H1 (cell line): Measurements from ENCODE around the gene SERGEF. TPM values are rescaled to one million over a fixed set of nuclear protein-coding genes. Genes with fewer than 3 reads are reported as not detected.

Source experiments
- CTCF ChIA-PET: fragments of 300-600 bp; sonication (Branson Sonifier 250); formaldehyde crosslinking; loops from one replicate; lab custom pipeline; 2021; ENCODE audit not compliant: partially characterized antibody; lab: Charles Lee
- POLR2A ChIA-PET: fragments of 300-600 bp; sonication (Branson Sonifier 250); formaldehyde crosslinking; loops from one replicate; lab custom pipeline; 2021; ENCODE audit warnings: inconsistent platforms; ENCODE audit not compliant: partially characterized antibody; lab: Charles Lee
- DNase-seq, 2 experiments: peaks; one replicate each; pipeline versions ENCODE4 v3.0.0 to v3.0.0-alpha.2; 2010 to 2022; ENCODE audit warnings: low spot score in 2 of 2, low read depth in 1 of 2, mixed read lengths in 1 of 2
- FAIRE-seq: peaks from 2 replicates; lab custom pipeline; 2011; peaks lifted over from hg19 to GRCh38; lab: Jason Lieb, UNC
- H2AFZ ChIP-seq: 2 replicates; pipeline ENCODE4 v1.8.1; 2012; ENCODE audit warnings: low read length, inconsistent platforms
- H2AK5ac ChIP-seq: 2 replicates; pipeline ENCODE4 v1.6.1; 2013; ENCODE audit warnings: low read depth, low read length
- H2BK120ac ChIP-seq: replicated peaks from 2 replicates; pipeline ENCODE3; 2013; ENCODE audit warnings: low read depth, low read length, inconsistent platforms
- H2BK12ac ChIP-seq: 2 replicates; pipeline ENCODE4 v1.6.1; 2013; ENCODE audit warnings: low read depth, low read length
- H2BK15ac ChIP-seq: 2 replicates; pipeline ENCODE4 v1.6.1; 2013; ENCODE audit warnings: low read length
- H2BK20ac ChIP-seq: 2 replicates; pipeline ENCODE4 v1.6.1; 2013; ENCODE audit warnings: low read length
- H2BK5ac ChIP-seq: 2 replicates; pipeline ENCODE4 v1.6.1; 2013; ENCODE audit warnings: low read depth, low read length
- H3K14ac ChIP-seq: 2 replicates; pipeline ENCODE4 v1.6.1; 2013; ENCODE audit warnings: inconsistent platforms; ENCODE audit not compliant: insufficient read length
- H3K18ac ChIP-seq: 2 replicates; pipeline ENCODE4 v1.6.1; 2013; ENCODE audit warnings: low read length; ENCODE audit errors: extremely low read depth
- H3K23ac ChIP-seq: 2 replicates; pipeline ENCODE4 v1.6.1; 2013; ENCODE audit warnings: inconsistent platforms; ENCODE audit not compliant: insufficient read length
- H3K23me2 ChIP-seq: 2 replicates; pipeline ENCODE4 v1.6.1; 2013; ENCODE audit warnings: low read depth, low read length
- H3K27ac ChIP-seq: 2 replicates; pipeline ENCODE4 v1.6.1; 2011; ENCODE audit warnings: low read depth, low read length, inconsistent platforms
- H3K27me3 ChIP-seq, 4 experiments: replicated peaks in 1 of 4; 1 replicate in 1 of 4; 2 replicates in 3 of 4; pipeline versions ENCODE4 v1.6.1 to v1.8.1; 2011 to 2013; ENCODE audit warnings: low read length in 3 of 4, mild to moderate bottlenecking in 3 of 4, inconsistent platforms in 2 of 4, mixed read lengths in 2 of 4, moderate library complexity in 1 of 4; ENCODE audit not compliant: control insufficient read depth in 3 of 4, insufficient read depth in 3 of 4; ENCODE audit errors: extremely low read depth in 1 of 4
- H3K36me3 ChIP-seq, 4 experiments: 2 replicates each; pipeline versions ENCODE4 v1.6.1 to v1.8.1; 2011 to 2013; ENCODE audit warnings: mild to moderate bottlenecking in 4 of 4, low read length in 3 of 4, moderate library complexity in 2 of 4, control low read depth in 1 of 4, inconsistent platforms in 1 of 4; ENCODE audit not compliant: insufficient read depth in 4 of 4, control insufficient read depth in 2 of 4
- H3K4ac ChIP-seq: replicated peaks from 2 replicates; pipeline ENCODE3; 2013; ENCODE audit warnings: low read length, low read depth, mixed read lengths, inconsistent platforms; ENCODE audit not compliant: insufficient read length
- H3K4me1 ChIP-seq, 4 experiments: replicated peaks in 1 of 4; 1 replicate in 1 of 4; 2 replicates in 3 of 4; pipeline versions ENCODE4 v1.6.1 to v1.8.1; 2011 to 2013; ENCODE audit warnings: low read length in 3 of 4, inconsistent platforms in 2 of 4, mixed read lengths in 1 of 4; ENCODE audit not compliant: insufficient read depth in 4 of 4, control insufficient read depth in 3 of 4
- H3K4me2 ChIP-seq, 2 experiments: 2 replicates each; pipeline versions ENCODE4 v1.6.1 to v1.8.1; 2011 to 2013; ENCODE audit warnings: low read depth in 2 of 2, low read length in 2 of 2, control low read depth in 1 of 2, inconsistent platforms in 1 of 2, mild to moderate bottlenecking in 1 of 2; ENCODE audit not compliant: insufficient read depth in 1 of 2
- H3K4me3 ChIP-seq, 4 experiments: fragments of 200-600, 300-600 bp in 1 of 4; sonication (generic), shearing (Covaris generic), sonication (Bioruptor Twin) in 1 of 4; 2 replicates each; pipeline versions ENCODE4 v1.5.1 to v1.8.1; 2011 to 2016; ENCODE audit warnings: low read length in 4 of 4, low read depth in 3 of 4, control low read depth in 2 of 4, inconsistent platforms in 2 of 4, mild to moderate bottlenecking in 2 of 4, mixed read lengths in 1 of 4, moderate library complexity in 1 of 4; ENCODE audit not compliant: insufficient read depth in 2 of 4; ENCODE audit errors: extremely low read depth in 1 of 4
- H3K56ac ChIP-seq: replicated peaks from 2 replicates; pipeline ENCODE3; 2013; ENCODE audit warnings: low read depth, mild to moderate bottlenecking, mixed read lengths, low read length, inconsistent platforms; ENCODE audit not compliant: insufficient read length
- H3K79me1 ChIP-seq: 2 replicates; pipeline ENCODE4 v1.6.1; 2013; ENCODE audit warnings: low read depth, low read length, control low read depth
- H3K79me2 ChIP-seq, 2 experiments: 2 replicates each; pipeline versions ENCODE4 v1.6.1 to v1.8.1; 2012 to 2013; ENCODE audit warnings: low read length in 2 of 2, mild to moderate bottlenecking in 2 of 2, inconsistent platforms in 1 of 2; ENCODE audit not compliant: insufficient read depth in 2 of 2, control insufficient read depth in 1 of 2
- H3K9ac ChIP-seq, 4 experiments: replicated peaks in 1 of 4; 1 replicate in 1 of 4; 2 replicates in 3 of 4; pipeline versions ENCODE4 v1.6.1 to v1.8.1; 2011 to 2013; ENCODE audit warnings: low read depth in 3 of 4, low read length in 3 of 4, control low read depth in 2 of 4, mild to moderate bottlenecking in 2 of 4, moderate library complexity in 2 of 4, inconsistent platforms in 1 of 4; ENCODE audit errors: extremely low read depth in 1 of 4
- H3K9me3 ChIP-seq, 2 experiments: 2 replicates each; pipeline versions ENCODE4 v1.6.1 to v1.8.1; 2012 to 2013; ENCODE audit warnings: mild to moderate bottlenecking in 2 of 2, moderate library complexity in 2 of 2, control low read depth in 1 of 2, inconsistent platforms in 1 of 2, low read depth in 1 of 2, low read length in 1 of 2, mixed read lengths in 1 of 2; ENCODE audit not compliant: insufficient read depth in 2 of 2
- H4K20me1 ChIP-seq, 2 experiments: replicated peaks in 1 of 2; 2 replicates each; pipeline versions ENCODE3 to v1.8.1; 2011 to 2013; ENCODE audit warnings: inconsistent platforms in 2 of 2, low read length in 2 of 2, mild to moderate bottlenecking in 1 of 2; ENCODE audit not compliant: insufficient read depth in 2 of 2, control insufficient read depth in 1 of 2
- H4K5ac ChIP-seq: 2 replicates; pipeline ENCODE4 v1.6.1; 2013; ENCODE audit warnings: low read length, low read depth, mixed read lengths, inconsistent platforms; ENCODE audit not compliant: insufficient read length
- H4K8ac ChIP-seq: 2 replicates; pipeline ENCODE4 v1.8.0; 2013; ENCODE audit warnings: mild to moderate bottlenecking, moderate library complexity, low read length, inconsistent platforms; ENCODE audit not compliant: insufficient read depth; ENCODE audit errors: extremely low read depth
- H4K91ac ChIP-seq: replicated peaks from 2 replicates; pipeline ENCODE3; 2013; ENCODE audit warnings: low read length, mixed read lengths, inconsistent platforms; ENCODE audit not compliant: insufficient read length
- CHD2 ChIP-seq: IDR thresholded peaks from 2 replicates; pipeline ENCODE4 v1.6.1; 2012; ENCODE audit warnings: low read length, improper control_type of control experiment
- CREB1 ChIP-seq: IDR thresholded peaks from 2 replicates; pipeline ENCODE4 v1.6.1; 2012; ENCODE audit warnings: inconsistent platforms
- EGR1 ChIP-seq: IDR thresholded peaks from 2 replicates; pipeline ENCODE4 v1.6.1; 2011; ENCODE audit warnings: low read depth, low read length, borderline replicate concordance
- GABPA ChIP-seq: IDR thresholded peaks from 2 replicates; pipeline ENCODE4 v1.6.1; 2011; ENCODE audit warnings: mild to moderate bottlenecking, low read length, moderate library complexity, borderline replicate concordance; ENCODE audit not compliant: insufficient read depth
- GTF2F1 ChIP-seq: IDR thresholded peaks from 2 replicates; pipeline ENCODE4 v1.6.1; 2012; ENCODE audit warnings: low read depth, low read length, improper control_type of control experiment, borderline replicate concordance
- POLR2A ChIP-seq, 2 experiments: IDR thresholded peaks; 1 replicate in 1 of 2; 2 replicates in 1 of 2; pipeline ENCODE4 v1.6.1; 2011; ENCODE audit warnings: low read depth in 2 of 2, low read length in 2 of 2, mild to moderate bottlenecking in 2 of 2; ENCODE audit errors: control extremely low read depth in 1 of 2
- POU5F1 ChIP-seq: IDR thresholded peaks from 2 replicates; pipeline ENCODE4 v1.6.1; 2011; ENCODE audit warnings: low read depth, mild to moderate bottlenecking, low read length, moderate library complexity
- RFX5 ChIP-seq: IDR thresholded peaks from 2 replicates; pipeline ENCODE4 v1.6.1; 2011; ENCODE audit warnings: low read depth, low read length, improper control_type of control experiment, borderline replicate concordance
- TAF1 ChIP-seq: IDR thresholded peaks from 2 replicates; pipeline ENCODE4 v1.6.1; 2011; ENCODE audit warnings: mild to moderate bottlenecking, low read depth, low read length
- TBP ChIP-seq: IDR thresholded peaks from 2 replicates; pipeline ENCODE4 v1.6.1; 2011; ENCODE audit warnings: low read depth, low read length, improper control_type of control experiment
- TEAD4 ChIP-seq: IDR thresholded peaks from 2 replicates; pipeline ENCODE4 v1.6.1; 2012; ENCODE audit warnings: low read depth, low read length, inconsistent platforms, mixed read lengths
- ZNF274 ChIP-seq: IDR thresholded peaks from 2 replicates; pipeline ENCODE4 v1.7.0; 2012; ENCODE audit warnings: low read length, borderline replicate concordance; ENCODE audit errors: extremely low read depth
- WGBS, 2 experiments: shearing (Covaris generic) in 1 of 2; methylation state at CpG; one replicate each; pipeline versions ENCODE4 v1.1.6 to v1.1.7; 2013 to 2015; ENCODE audit warnings: low lambda C conversion rate in 2 of 2, mixed read lengths in 2 of 2, inconsistent platforms in 1 of 2, low coverage in 1 of 2, missing lambda C conversion rate in 1 of 2; ENCODE audit not compliant: insufficient replicate concordance in 2 of 2, insufficient coverage in 1 of 2, insufficient read length in 1 of 2; ENCODE audit errors: extremely low coverage in 1 of 2, missing lambda C conversion rate in 1 of 2; 5-methylcytosine and 5-hydroxymethylcytosine counted together
- polyA plus RNA-seq, 7 experiments: library from polyadenylated mRNA; depleted of rRNA in 3 of 7; stranded (reverse) in 5 of 7; unstranded in 2 of 7; fragments of >200 nt in 5 of 7; fragments of 200-250 nt in 2 of 7; gene quantifications; 1 replicate in 5 of 7; 2 replicates in 1 of 7; 4 replicates in 1 of 7; pipeline versions ENCODE4 v1.2.1 to v1.2.3, GENCODE V29; 2011 to 2013; ENCODE audit warnings: missing spikeins in 2 of 7, mixed read lengths in 2 of 7
- total RNA-seq: library from RNA; stranded (reverse); fragmentation: NEBNext Ultra II Directional; extraction: Animal tissue kit (Norgen Biotek cat#: 25700); gene quantifications from 2 replicates; pipeline ENCODE4 v1.2.1, GENCODE V29; 2021
- TF ChIP-seq, protein P1 (sequence below): IDR thresholded peaks from 2 replicates; pipeline ENCODE4 v1.6.1; 2012; ENCODE audit warnings: inconsistent platforms
- TF ChIP-seq, protein P2 (sequence below): IDR thresholded peaks from 2 replicates; pipeline ENCODE4 v1.6.1; 2011; ENCODE audit warnings: low read length, improper control_type of control experiment

SERGEF gene
- total and polyA plus RNA-seq, 2 of the 8 experiments (the other 6 are each of a cell fraction or from before 2014, with no cell fraction given) = 16.6 to 28.8 TPM

DNA sequence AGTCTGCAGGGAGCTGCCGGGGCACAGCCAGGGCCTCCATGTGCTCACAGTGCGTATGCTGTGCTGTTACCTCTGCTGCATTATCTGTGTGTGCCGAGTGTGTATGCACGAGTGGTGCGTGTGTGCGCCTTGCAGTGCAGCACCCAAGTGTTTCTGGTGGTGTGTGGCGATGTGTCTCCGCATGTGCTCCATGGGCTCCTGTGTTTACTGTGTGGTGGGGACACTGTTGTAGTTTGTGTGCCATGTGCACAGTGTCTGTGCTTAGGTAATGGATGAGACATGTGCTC, 246.8 kb downstream of the SERGEF start:
- H3K36me3 ChIP-seq = no peaks in the 10 kb centered on the region
- peaks cover 0 to 2% of the 10 kb centered on the region in 2 experiments for H4K20me1 ChIP-seq
- H3K4me3 ChIP-seq = no peak overlapping the region
- no peaks in the 10 kb centered on the region for H3K79me2 ChIP-seq
- H3K27ac ChIP-seq = no peak overlapping the region
- H2BK120ac ChIP-seq = no peak overlapping the region
- H3K4me2 ChIP-seq = no peak overlapping the region
- H3K56ac ChIP-seq = no peak overlapping the region
- no peak overlapping the region for H3K4ac ChIP-seq
- H4K5ac ChIP-seq = no peak overlapping the region
- no peaks in the 10 kb centered on the region for H3K27me3 ChIP-seq
- no peaks in the 10 kb centered on the region for H3K9me3 ChIP-seq
- no peak overlapping the region for H3K18ac ChIP-seq
- H3K4me1 ChIP-seq = peaks cover 0 to 5% (median 2%) of the 10 kb centered on the region in 4 experiments; a peak in 4 of 7 replicates
- H2BK12ac ChIP-seq = no peak overlapping the region; the same call in 1 of the 2 replicates
- no peak overlapping the region for H4K91ac ChIP-seq
- 0 out of 2 replicates have a peak overlapping the region, but pooled peaks have one; percentile 23 for H2BK20ac ChIP-seq
- FAIRE-seq (no peak), DNase-seq (no peak)
- no peak overlapping the region for H2AK5ac ChIP-seq
- WGBS, 2 experiments = 88% methylated on average over 8 of the region's 8 CpGs; no CpG with 5 or more reads in 1 of the 2 experiments
- no peak overlapping the region for H2AFZ ChIP-seq
- no peak overlapping the region; a peak in 2 of 7 replicates for H3K9ac ChIP-seq
- ChIA-PET POLR2A (no interaction called here), CTCF (interaction anchor here (0.8 to 4.1 kb wide), 9 partner anchors 32 to 213 kb away, joined by 3 to 20 read pairs (median 5); partner anchors contain the start of gene KCNC1)
- H3K23ac ChIP-seq = no peak overlapping the region
- H4K8ac ChIP-seq = no peak overlapping the region
- H2BK5ac ChIP-seq = peak overlapping the region; percentile 12; the same call in 1 of the 2 replicates
- peaks cover 11% of the 10 kb centered on the region; the same call in 1 of the 2 replicates for H3K23me2 ChIP-seq
- no peak overlapping the region for H3K14ac ChIP-seq
- H3K79me1 ChIP-seq = no peaks in the 10 kb centered on the region
- H2BK15ac ChIP-seq = no peak overlapping the region
- TF ChIP-seq CREB1 = no peak
- no peak for TF ChIP-seq POLR2A (IDR thresholded peaks at IDR 0.05; ENCODE audit: control extremely low read depth in 1 of 2, low read depth in 2 of 2, low read length in 2 of 2)
- no peak for TF ChIP-seq POU5F1
- TF ChIP-seq GTF2F1 = no peak
- TF ChIP-seq EGR1 = no peak
- TF ChIP-seq, protein P1, sequence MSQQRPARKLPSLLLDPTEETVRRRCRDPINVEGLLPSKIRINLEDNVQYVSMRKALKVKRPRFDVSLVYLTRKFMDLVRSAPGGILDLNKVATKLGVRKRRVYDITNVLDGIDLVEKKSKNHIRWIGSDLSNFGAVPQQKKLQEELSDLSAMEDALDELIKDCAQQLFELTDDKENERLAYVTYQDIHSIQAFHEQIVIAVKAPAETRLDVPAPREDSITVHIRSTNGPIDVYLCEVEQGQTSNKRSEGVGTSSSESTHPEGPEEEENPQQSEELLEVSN = no peak
- TF ChIP-seq CHD2 = no peak
- TF ChIP-seq, protein P2, sequence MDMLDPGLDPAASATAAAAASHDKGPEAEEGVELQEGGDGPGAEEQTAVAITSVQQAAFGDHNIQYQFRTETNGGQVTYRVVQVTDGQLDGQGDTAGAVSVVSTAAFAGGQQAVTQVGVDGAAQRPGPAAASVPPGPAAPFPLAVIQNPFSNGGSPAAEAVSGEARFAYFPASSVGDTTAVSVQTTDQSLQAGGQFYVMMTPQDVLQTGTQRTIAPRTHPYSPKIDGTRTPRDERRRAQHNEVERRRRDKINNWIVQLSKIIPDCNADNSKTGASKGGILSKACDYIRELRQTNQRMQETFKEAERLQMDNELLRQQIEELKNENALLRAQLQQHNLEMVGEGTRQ = no peak
- no peak for TF ChIP-seq TAF1
- TF ChIP-seq TBP = no peak
- no peak for TF ChIP-seq TEAD4
- no peak for TF ChIP-seq GABPA
- no peak for TF ChIP-seq RFX5
- TF ChIP-seq ZNF274 = no peak
